HG02642 (cell line): Measurements from ENCODE around the gene AFAP1.

Experiments used
- ATAC-seq: cut with Tn5 transposase; IDR thresholded peaks from one replicate; pipeline ENCODE4 v1.9.1; 2021; ENCODE audit warnings: mild to moderate bottlenecking; ENCODE audit not compliant: unreplicated experiment, poor library complexity

AFAP1 gene

GRCh38 chr4:7899184-7899869, 40.3 kb downstream of the AFAP1 start:
- ATAC-seq: no peak

GRCh38 chr4:7898385-7898784, 41.3 kb downstream of the AFAP1 start:
- no peak for ATAC-seq

- no peak for ATAC-seq
Measured at GRCh38 chr4:7897811-7898210, 41.9 kb downstream of the AFAP1 start.

- ATAC-seq: no peak
Measured at GRCh38 chr4:7894677-7895181, 44.9 kb downstream of the AFAP1 start.

- no peak for ATAC-seq
Measured at GRCh38 chr4:7894098-7894676, 45.5 kb downstream of the AFAP1 start.

GRCh38 chr4:7893539-7893938, 46.1 kb downstream of the AFAP1 start:
- ATAC-seq: no peak

- ATAC-seq: no peak
Measured at GRCh38 chr4:7892212-7893019, 47.2 kb downstream of the AFAP1 start.

GRCh38 chr4:7890635-7891393, 48.8 kb downstream of the AFAP1 start:
- ATAC-seq: no peak

- no peak for ATAC-seq
Measured at GRCh38 chr4:7887436-7887835, 52.2 kb downstream of the AFAP1 start.

- no peak for ATAC-seq
Measured at GRCh38 chr4:7886007-7886973, 53.4 kb downstream of the AFAP1 start.

GRCh38 chr4:7885216-7886006, 54.2 kb downstream of the AFAP1 start:
- ATAC-seq: no peak

GRCh38 chr4:7880683-7881082, 59.0 kb downstream of the AFAP1 start:
- no peak for ATAC-seq

GRCh38 chr4:7879127-7879526, 60.5 kb downstream of the AFAP1 start:
- ATAC-seq: no peak

GRCh38 chr4:7878323-7878722, 61.3 kb downstream of the AFAP1 start:
- no peak for ATAC-seq

GRCh38 chr4:7877176-7877575, 62.5 kb downstream of the AFAP1 start:
- no peak for ATAC-seq

GRCh38 chr4:7876201-7876875, 63.3 kb downstream of the AFAP1 start:
- ATAC-seq: no peak

GRCh38 chr4:7874838-7875237, 64.8 kb downstream of the AFAP1 start:
- no peak for ATAC-seq

GRCh38 chr4:7873881-7874280, 65.8 kb downstream of the AFAP1 start:
- no peak for ATAC-seq
